GM12878 (cell line): ENCODE data around the gene NDUFAF5.

Experiments used
- BRCA1 ChIP-seq: IDR thresholded peaks from 2 replicates; pipeline ENCODE4 v1.6.1; 2011; ENCODE audit warnings: low read depth, low read length, improper control_type of control experiment
- POLR2A ChIP-seq: IDR thresholded peaks from 2 replicates; pipeline ENCODE4 v1.6.1; 2011; ENCODE audit warnings: low read depth, mild to moderate bottlenecking, low read length
- POLR2AphosphoS5 ChIP-seq: IDR thresholded peaks from 2 replicates; pipeline ENCODE4 v1.6.1; 2011; ENCODE audit warnings: mild to moderate bottlenecking, low read length, inconsistent platforms
- ZNF384 ChIP-seq: IDR thresholded peaks from 2 replicates; pipeline ENCODE4 v1.6.1; 2012; ENCODE audit warnings: low read depth, mild to moderate bottlenecking, low read length, improper control_type of control experiment, borderline replicate concordance

DNA sequence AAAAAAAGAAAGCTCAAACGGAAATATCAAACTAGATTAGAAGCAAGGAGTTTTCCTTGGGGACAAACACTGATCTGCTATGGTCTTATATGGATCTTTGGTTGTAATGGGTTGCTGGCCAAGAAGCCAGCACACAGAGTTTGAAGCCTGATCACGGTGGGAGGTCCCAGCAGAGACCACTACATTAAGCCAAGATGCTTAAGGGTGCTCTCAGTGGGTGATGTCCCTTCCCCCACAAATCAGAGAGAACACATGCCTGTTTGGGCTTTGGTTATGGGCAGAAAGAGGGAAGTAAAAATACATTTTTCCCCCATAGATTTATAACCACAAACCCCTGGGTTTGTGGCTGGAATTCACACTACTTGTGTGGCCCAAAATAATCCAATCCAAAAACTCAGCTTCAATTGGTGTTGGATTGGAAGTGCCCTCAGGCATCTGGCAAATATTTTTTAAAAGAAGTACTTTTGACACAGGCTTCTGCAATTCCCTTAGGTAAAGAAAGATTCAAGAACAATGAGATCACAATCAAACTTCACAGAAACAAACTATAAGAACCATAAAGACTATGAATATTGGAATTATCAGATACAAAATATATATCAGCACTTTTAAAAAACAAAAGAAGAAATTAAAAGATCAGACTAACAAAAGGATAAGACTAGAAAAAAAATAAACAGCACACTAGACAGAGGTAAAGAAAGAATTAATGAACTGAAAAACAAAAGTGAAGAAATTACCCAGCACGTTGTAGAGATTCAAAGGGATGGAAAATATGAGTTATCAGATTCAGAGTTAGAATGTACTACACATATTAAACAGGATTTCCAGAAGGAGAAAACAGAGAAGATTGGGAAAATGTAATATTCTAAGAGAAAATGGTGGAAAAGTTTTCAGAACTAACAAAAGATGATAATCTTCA is 44.8 kb upstream of the NDUFAF5 start:
- TF ChIP-seq ZNF384 (no peak), POLR2A (no peak), BRCA1 (no peak), POLR2AphosphoS5 (no peak)
